Hypothalamus (tissue), 51 donors: ENCODE data around the gene ASIC5.

Source experiments
- DNase-seq, 51 donors: peaks; one replicate each; lab custom pipeline; 2025; lab: John Stamatoyannopoulos, UW

ASIC5 gene

DNA sequence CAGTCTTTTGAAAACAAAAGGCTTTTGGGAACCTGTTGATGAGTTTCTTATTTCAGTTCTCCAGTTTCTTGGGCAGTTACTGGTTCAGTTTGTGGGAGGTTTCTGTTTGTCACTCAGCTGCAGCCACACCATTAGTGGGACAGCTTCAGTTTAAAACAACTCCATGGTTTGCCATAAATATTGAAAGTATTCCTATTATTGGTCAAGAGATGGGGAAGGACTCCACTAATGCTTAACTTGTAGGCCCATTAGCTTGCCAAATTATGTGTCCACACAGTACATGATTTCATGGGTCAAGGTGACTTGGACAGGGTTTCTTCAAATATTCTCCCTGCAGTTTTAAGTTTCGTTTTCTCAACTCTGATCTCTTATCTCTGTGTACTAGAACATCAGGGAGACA, 15.5 kb upstream of the ASIC5 start:
- DNase-seq = no peak

DNA sequence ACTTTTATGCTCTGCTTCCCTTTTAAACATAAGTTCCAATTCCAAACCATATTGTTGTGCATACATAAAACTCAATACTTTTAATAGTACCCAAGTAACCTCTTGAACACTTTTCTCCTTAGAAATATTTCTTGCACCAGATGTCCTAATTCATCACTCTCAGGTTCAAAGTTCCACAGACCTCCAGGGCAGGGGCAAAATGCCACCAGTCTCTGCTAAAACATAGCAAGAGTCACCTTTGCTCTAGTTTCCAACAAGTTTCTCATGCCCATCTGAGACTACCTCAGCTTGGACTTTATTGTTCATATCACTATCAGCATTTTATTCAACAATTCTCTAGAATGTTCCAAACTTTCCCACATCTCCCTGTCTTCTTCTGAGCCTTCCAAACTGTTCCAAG, 13.7 kb upstream of the ASIC5 start:
- no peak for DNase-seq

DNA sequence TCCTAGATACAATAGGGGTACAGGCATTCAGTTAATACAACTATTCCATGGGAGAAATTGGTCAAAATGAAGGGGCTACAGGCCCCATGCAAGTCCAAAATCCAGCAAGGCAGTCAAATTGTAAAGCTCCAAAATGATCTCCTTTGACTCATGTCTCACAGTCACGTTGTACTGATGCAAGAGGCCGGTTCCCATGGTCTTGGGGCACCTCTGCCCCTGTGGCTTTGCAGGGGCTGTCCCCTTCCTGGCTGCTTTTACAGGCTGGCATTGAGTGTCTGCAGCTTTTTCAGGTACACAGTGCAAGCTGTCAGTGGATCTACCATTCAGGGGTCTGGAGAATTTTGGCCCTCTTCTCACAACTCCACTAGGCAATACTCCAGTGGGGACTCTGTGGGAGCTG, 12.5 kb upstream of the ASIC5 start:
- DNase-seq = no peak

DNA sequence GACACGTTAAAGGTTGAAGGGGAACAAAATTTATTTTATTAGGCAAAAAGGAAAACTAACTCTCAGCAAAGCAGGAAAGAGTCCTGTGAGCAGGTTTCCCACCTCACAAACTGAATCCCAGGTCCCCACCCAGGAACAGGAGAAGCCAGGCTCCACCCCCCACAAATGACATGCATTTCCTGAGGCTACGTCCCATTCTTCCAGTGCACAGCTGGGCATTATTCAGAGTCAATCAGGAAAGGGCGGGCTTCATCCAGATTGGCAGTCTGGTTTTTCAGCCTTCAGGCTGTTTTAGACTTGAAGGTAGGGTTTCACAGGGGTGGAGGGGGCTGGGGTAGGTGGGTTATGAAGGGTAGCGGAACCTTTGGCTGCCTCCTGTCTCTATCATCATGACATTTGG, 11.9 kb upstream of the ASIC5 start:
- DNase-seq = no peak

DNA sequence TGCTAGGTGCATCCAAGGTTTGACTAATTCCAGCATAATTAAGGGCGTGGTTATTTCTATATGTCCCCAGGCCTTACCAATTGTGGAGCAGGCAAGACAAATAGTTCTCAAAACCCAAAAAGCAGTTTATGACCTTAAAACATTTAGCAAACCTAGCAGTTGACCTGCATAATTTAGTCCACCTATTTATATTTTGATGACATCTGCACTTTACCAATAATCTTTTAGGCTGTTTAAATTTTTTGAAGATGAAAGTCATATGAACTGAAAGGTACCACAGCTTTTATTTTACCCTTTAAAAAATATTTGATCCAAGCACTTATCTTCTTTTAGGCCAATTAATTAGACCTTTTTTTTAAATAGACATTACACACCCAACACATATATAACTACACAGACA, 9.8 kb upstream of the ASIC5 start:
- DNase-seq = no peak

DNA sequence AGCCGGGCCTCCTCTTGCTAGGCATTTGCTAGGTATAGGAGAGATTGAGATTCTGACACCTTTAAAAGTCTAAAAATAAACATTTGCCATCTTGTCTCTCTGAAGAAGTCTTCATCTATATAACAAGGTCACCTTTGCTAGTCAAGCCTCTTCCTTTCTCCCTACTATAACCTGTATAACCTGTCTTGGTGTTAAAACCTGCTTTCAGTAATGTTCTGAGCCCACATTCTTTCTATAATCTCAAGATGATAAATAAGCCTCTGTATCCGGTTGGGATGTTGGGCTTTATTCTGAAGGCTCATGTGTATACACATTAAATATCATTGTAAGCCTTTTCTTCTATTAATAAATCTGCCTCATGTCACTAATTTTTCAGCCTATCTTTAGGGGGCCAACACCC, 10.2 kb downstream of the ASIC5 start:
- no peak for DNase-seq

DNA sequence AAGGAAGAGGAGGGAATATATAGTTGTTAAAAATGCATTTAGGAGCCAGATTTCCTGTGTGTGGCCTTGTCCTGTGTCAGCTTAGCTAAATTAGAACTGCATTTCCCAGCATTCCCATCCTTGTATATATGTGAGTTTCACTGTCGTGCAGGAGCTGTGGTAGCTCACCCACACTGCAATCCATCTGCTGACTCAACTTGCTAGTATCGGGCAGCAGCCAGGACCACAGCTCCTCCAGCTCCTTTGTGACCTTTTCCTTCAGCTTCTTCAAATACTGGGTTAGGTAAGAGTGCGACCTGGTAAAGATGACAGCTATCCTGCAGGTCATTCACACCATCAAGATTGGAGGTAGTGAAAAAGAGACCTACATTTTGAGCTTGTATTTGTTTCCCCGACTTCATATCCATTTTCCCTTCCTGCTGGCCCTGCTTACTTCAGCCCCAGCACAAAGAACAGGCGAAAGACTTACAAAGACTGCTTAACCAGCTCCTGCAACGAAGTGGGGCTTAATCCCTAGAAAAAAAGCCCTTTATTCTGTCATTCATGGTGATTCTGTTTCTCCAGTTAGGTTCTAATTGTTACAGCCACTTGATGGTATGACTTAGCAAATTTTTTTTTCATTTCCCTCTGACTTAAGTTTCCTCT, 11.4 kb downstream of the ASIC5 start:
- DNase-seq = no peak

DNA sequence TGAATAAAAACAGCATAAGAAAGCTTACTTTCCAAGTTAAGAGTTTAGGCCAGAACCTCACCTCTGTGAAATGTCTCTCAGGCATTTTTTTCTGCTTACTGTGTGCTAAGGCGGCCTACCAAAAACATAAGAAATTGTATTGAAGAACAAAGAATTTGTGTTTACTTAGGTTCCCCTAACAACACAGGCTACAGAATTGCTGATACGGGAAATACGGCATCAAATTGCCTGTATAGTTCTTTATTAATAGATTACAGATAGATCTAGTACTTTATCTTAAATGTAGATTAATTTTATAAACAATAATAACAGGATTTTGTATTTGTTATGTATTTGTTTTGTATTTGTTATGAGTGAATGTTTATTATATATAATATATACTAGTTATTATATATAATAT, 12.9 kb downstream of the ASIC5 start:
- no peak for DNase-seq

DNA sequence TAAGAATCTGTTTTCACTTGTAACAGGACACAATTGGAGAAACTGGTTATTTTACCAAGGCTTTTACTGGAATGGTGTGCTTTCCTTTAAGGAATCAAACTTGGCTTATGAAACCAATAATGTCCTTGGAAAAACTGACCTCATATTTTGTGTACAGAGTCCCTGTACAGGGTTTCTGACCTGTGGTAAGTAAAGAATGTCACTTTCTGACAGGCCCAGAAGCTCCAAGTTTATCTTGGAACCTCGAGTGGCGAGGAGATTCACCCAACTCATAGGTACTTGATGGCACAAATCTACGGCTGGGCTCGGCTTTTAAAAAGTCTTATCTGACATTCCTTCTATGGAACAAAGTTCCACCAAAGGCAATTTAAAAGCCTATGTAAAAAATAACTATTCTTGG, 17.0 kb downstream of the ASIC5 start:
- DNase-seq = no peak

DNA sequence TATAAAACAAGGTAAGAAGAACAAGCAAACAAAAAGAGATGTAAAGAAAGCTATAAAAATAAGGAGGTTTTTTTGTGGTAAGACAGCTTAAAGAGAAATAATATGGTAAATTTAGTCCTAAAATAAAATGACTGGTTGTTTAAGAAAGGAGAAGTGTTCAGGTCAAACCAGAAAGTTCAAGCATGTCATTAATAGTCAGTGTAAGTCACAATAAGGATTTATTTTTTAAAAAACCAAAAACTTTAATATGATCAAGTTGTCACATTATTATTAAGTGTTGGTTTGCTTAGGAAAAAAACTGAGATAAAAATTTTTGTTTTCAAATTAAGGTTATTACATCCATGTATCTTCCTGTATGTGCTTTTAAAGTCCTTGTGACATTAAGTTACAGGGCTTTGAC, 19.1 kb downstream of the ASIC5 start:
- DNase-seq = no peak

DNA sequence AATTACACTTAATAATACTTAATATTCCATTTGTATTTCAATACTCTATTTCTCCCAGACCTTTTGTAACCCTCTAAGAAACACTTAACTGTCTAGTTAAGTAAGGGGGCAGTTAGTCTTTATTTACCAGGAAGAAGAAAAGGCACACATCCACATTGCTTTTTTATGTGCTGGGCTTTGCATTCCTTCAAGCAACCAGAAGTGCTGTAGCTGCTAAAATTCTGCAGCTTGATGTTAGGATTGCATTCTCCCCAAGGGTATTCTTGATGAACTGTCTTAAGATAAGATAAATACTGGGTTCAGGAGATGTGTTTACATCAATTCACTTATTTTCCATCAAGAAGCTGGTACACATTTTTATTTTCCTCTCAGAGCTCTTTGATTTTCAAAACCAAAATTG, 24.0 kb downstream of the ASIC5 start:
- no peak for DNase-seq

DNA sequence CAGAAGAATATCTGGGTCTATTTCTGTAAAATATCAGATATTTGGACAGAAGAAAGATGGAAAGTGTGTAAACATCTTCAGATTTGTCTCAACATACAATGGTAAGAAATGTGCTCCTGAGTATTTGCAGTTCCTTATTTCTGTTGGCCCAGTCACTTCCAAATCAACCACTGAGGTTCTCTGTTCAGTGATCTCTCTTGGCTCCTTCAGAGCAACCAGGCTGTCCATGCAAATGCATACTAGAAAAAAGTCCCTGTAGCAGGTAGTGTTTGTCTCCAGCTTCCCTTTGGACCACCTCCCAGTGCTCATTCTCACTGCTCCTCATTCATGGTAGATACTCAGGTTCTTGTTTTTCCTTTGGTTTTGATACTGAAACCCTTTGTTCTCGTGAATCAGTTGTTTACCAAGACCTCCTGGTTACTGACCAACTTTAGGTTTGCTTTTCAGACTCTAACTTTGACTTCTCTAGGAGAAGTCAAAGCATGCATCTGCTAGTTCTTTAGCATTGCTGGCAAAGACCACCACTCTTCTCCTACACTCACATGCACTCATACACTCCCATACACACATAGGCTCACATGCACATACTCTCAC, 28.8 kb downstream of the ASIC5 start:
- no peak for DNase-seq

DNA sequence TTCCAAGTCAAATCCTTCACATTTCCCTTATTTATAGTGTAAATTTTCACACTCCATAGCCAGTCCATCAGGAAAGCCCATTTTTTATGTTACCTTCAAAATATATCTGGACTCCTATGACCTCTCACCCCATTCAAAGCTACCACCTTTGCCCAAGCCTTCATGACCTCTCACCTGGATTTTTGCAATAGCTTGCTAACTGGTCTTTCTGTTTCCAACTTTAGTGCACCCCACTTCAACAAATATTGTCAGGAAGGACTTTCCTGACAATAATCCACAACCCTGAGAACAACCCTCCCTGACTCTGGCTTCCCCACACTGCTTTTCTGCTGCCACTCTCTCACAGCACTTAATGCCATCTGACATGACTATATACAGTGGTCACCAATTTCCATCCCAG, 33.4 kb downstream of the ASIC5 start:
- DNase-seq = no peak

DNA sequence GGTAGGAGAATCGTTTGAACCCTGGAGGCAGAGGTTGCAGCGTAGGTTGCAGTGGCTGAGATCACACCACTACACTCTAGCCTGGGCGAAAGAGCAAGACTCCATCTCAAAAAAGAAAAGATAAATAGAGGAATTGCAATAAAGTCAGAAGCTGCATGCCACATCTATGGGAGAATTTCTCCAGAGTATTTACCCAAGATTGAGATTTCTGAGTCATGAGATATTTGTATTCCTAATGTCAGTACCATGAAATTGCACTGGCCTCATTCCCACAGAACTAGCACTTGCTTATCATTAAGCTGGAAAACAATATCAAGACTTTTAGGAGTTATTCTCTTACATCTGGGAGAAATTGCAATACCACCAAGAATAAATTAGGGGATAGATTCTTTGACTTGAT, 37.4 kb downstream of the ASIC5 start:
- no peak for DNase-seq

DNA sequence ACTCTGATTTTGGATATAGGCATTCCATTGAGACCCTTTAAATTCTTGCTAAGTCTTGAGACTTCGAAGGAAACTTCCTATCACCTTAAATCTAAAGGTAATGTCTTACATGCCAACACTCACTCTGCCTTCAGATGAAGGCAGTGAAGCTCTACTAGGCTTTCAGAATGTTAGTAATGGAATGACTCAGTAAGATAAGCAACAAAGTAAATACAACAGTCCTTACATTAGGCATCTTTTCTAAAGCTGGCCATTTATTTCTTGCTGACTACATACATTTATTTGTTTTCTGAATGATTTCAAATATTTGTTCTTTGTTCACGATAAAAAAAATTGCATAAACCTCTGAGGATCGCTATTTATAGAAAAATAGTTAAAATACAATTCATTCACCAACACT, 43.5 kb downstream of the ASIC5 start:
- DNase-seq = no peak

DNA sequence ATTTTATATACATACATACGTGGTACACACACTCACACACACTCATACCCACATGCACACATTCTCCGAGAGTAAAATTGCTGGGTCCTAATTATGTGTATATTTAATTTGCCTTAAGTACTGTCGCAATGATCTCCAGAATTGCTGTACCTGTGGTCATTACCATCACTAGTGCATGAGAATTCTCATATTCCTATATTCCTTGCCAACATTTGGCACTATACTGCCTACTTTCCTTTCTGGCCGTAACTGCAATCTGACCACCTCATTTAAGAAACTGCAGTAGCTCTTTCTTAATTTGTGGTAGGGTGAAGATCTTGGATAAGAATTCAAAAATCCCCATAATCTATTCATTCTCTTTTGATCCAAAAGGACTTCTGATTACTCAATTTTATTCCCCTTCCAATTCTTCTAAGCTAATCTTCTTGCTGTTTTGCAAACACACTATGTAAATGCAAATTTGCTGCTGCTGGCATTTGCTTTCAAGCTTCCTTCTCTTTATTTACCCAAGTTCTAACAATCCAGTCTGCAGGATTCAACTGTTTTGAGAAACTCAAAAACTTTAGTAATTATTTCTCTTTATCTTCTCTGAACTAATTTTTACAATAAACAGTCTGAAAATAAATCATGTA, 45.1 kb downstream of the ASIC5 start:
- no peak for DNase-seq

DNA sequence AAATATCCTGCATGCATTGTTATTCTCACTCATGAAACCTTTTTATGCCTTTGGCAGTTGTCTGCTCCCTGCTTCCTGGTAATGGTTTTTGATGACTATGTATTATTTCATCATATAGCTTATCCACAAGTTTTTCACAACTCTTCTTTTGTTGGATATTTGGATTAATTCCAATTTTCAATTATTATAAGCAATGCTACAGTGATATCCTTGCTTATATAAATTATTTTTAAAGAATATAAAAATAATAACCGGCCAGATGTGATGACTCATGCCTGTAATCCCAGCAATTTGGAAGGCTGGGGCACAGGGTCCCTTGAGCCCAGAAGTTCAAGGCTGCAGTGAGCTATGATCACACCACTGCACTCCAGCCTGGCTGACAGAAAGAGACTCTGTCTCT, 47.0 kb downstream of the ASIC5 start:
- no peak for DNase-seq

DNA sequence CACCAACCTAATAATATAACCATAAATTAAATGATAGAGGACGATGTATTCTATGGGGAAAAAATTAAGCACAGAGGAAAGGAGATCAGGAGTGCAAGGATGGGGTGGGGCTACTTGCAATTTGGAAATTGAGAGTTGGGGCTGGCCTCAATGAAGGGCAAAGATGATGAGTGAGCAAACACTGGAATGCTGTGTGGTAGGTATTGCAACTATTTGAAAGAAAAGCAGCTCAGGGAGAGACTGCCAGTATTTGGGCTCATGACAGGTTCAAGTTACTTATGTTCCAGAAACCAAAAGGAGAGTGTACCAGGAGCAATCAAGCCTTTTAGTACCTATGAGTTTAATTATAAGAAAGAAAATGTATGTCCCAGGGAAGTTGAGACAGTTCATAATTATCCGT, 47.4 kb downstream of the ASIC5 start:
- no peak for DNase-seq

DNA sequence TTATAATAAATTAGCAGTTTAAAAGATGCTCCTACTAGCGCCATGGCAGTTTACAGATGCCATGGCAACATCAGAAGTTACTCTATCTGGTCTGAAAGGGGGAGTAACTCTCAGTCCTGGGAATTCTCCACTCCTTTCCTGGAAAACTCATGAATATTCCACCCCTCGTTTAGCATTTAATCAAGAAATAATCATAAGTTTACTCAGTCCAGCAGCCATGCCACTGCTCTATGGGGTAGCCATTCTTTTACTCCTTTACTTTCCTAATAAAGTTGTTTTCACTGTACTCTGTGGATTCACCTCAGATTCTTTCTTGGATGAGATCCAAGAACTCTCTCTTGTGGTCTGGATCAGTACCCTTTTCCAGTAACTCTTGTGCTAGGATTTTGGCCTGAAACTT, 55.0 kb downstream of the ASIC5 start:
- no peak for DNase-seq

DNA sequence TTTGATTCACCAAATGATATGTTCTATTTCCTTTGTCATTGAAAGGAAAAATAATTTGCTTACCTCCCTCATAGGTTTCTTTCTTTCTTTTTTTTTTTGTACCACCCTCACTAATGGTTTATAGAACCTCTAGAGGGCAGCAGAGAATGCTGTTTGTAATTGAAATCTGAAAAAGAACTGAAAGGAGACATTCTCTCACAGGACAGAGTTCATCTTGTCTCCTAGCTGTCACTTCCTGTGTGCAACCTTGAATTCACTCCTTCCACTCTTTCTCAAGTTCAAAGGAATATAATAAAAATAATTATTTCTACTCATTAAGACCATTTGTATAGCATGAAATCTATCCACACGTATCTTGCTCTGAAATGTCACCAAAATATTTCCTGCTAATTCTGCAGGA, 56.2 kb downstream of the ASIC5 start:
- DNase-seq = peak in 2 of 51 donors; percentile 6 to 48

DNA sequence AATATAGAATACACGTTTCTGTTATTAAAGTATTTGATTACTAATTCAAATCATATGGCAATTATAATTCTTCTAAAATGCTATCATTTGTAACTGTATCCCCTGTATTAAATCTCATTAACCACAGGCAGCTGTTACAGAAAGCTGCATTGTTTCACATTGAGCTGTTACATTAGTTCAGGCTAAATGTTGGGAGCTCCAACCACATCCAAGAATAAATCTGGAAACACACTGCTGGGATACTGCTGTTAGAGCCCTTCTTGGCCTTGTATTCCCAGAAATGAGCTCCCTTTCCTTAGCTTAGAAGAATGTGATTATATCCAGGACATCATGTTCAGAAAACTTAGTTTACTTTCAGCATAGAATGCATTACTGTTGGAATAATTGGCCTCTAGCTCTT, 59.1 kb downstream of the ASIC5 start:
- DNase-seq = no peak

DNA sequence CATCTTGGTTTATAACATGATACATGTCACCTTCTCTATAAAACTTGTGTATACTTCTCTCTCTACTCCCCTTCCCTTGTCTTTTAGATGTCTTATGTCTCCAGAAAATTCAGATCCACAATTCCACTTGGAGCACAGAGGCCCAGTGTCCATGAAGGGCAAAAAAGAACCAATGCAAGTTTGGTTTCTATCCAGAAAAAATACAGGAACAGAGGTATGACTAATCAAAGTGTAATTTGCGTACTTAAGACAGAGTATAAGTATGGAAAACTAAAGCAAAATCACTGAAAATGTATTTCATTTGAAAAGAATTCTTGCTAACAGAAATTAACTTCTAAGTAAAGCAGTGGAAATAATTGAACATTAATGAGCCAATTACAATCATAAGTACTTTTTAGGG, 61.1 kb downstream of the ASIC5 start:
- DNase-seq = no peak
